Measurements from ENCODE around the gene LSM11.
A peak's percentile ranks its signal among the peaks of the same experiment; 100 is the strongest.
"Not testable (repeated sequence)": the region's sequence is repeated elsewhere in the genome, so short reads cannot be mapped to it uniquely, and the experiment has no call there.

Gene LSM11

DNA sequence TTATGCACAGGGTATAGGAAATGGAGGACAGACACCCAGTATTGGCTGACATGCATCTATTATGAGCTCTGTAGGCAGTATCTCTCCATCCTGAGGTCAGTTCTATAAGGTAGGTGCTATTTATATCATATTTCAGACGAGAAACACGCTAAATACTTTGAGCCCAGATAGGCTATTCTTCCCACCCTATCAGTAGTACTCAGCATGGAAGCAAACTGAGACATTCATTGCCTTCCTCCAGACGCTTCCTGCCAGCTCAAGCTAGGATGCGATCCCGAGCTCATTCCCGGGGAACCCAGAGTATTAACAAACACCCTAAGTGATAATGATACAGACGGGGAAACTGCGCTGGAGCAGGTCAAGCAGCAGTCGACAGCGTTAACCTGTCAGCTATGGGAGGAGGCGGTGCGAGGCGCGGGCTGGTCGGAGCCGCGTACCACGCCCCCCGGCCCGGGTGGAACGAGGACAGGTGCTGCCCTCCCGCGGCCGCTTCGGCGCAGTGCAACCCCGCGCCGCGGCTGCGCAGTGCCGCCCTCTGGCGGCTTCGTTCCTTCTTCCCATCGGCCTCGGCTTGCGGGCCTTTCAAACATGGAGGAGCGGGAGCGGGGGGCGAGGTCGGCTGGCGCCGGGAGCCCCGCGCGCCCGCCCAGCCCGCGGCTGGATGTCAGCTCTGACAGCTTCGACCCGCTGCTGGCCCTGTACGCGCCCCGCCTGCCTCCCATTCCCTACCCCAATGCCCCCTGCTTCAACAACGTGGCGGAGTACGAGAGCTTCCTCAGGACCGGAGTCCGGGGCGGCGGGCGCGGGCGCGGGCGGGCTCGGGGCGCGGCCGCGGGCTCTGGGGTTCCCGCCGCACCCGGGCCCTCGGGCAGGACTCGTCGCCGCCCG lies at the start of gene LSM11:
Gene LSM11 (plus strand): TSS at position 550 of the 888 bp plus-strand sequence. CDS start 39 bp downstream, at position 589.
- peak; percentile 93 for DNase-seq

DNA sequence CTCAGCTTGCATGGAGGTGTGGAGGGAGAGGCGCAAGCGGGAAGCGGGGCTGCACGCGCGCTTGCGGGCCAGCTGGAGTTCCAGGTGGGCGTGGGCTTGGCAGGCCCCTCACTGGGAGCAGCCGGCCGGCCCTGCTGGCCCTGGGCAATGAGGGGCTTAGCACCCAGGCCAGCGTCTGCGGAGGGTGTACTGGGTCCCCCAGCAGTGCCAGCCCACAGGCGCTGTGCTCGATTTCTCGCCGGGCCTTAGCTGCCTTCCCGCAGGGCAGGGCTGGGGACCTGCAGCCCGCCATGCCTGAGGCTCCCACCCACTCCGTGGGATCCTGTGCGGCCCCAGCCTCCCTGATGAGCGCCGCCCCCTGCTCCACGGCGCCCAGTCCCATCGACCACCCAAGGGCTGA lies 49.7 kb upstream of the LSM11 start:
- not testable (repeated sequence) for DNase-seq

DNA sequence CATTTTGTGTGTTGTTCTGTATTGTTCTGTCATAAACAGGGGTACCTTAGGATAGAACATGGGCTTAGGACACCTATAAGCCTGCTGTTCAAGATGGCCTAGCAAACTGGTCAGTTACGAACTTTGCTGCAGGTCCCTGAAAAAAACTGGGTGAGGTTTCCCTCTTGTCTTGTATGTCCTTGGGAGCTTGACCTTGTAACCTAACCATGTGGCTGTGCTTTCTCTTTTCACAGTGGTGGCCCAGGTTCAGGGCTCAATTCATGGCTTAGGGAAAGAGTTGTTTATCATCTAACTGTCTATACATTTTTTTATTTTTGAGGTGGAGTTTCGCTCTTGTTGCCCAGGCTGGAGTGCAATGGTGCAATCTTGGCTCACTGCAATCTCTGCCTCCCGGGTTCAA lies 47.4 kb upstream of the LSM11 start:
- not testable (repeated sequence) for DNase-seq

DNA sequence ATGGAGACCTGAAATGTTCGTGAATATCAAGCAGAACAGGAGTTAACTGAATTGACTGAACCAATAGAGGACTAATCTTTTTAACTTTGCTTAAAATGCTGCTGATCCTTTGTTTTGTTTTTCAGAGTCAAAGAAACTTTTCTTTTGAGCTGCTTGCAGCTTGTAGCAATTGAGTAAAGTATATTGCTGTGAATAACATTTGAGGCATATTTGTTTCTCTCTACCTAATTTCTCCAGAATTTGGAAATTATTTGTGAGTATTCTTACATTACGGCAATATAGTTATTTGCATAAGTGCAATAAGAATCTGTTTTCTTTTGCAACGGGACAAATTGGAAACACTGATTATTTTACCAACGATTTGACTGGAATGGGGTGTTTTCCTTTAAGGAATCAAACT lies 44.8 kb upstream of the LSM11 start:
- DNase-seq, result not testable (repeated sequence)

DNA sequence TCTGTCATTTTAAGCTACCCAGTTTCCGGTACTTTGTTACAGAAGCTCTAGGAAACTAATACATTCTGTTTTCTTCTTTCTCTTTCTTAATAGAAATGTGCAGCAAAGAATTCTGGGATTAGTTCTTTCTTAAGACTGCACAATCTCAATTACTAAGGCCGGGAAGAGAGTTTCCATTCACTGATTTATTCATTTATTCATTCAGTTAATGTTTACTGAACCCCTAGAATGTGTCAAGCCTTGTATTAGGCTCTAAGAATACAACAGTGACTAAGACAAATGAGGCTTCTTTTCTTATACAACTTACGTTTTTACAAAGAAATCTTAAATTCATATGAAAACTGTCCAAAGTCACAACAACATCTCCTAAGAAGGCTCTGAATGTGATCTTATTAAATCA lies 39.8 kb upstream of the LSM11 start:
- DNase-seq, result no peak

DNA sequence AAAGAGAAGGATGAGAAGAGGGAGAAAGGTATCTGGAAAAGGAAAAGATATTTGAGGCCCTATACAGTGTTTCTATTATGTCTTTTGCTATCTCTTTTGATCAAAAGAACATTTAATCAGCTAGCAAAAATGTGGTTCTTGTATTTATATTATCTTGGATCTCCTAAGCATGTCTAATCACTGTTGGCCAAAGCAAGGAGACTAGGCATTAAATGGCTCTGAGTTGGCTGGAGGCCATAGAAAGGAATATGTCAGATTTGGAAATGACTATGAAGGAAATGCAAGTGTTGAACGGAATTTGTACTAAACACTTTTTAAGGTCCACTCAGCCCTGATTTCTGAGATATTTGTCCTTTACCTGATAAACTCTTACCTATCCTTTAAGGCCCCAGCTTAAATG lies 34.6 kb upstream of the LSM11 start:
- no peak for DNase-seq

DNA sequence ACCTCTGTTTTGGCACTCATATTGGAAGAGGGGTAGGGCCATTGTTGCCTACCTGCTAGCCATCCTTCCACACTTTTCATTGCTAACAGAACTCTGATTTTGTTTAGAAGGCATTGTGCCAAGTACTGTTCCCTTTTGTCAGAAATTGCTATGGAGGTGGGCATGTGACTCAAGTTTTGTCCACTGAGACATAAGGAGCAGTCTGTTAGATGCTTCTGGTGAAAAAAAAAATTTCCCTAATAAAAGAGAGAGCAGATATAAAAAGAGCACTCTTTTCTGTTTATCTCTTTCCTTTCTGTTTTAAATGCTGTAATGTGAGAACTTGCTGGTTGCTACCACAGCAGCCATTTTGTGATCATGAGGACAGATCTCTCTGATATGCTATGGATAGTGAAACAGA lies 34.2 kb upstream of the LSM11 start:
- no peak for DNase-seq

DNA sequence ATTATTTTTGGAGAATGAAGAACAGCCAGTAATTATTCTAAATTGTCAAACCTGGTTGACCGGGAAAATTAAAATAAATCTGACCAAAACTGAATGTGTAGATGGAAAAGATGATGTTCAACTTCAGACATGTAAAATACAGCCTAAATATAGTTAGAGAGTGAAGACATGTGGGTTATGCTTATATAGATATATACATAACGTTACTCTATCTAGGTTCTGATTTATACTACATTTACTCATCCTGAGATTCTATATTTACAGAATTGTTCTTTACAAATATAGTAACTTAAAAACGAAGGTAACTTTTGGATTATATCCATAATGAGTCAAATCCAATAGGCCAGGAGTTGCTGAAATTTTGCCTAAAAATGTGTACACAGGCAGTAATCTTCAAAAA lies 33.1 kb upstream of the LSM11 start:
- no peak for DNase-seq

DNA sequence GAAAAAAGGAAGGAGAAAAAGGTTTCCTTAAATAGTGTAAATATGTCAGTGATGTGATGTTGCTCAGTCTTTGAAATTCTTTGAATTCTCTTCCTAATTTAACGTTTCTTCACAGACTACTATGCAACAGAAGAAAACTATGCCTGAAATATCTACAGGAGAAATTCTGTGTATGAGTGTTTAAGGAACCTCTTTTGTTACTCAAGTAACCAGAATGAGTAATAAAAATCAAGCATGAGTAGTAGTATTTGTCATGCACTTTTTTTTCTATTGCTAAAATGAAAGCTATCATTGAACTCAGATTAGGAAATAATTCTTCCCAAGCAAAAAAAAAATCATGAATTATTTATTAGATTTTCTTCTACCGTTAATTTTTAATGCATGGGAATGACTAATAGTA lies 32.6 kb upstream of the LSM11 start:
- DNase-seq, result no peak

DNA sequence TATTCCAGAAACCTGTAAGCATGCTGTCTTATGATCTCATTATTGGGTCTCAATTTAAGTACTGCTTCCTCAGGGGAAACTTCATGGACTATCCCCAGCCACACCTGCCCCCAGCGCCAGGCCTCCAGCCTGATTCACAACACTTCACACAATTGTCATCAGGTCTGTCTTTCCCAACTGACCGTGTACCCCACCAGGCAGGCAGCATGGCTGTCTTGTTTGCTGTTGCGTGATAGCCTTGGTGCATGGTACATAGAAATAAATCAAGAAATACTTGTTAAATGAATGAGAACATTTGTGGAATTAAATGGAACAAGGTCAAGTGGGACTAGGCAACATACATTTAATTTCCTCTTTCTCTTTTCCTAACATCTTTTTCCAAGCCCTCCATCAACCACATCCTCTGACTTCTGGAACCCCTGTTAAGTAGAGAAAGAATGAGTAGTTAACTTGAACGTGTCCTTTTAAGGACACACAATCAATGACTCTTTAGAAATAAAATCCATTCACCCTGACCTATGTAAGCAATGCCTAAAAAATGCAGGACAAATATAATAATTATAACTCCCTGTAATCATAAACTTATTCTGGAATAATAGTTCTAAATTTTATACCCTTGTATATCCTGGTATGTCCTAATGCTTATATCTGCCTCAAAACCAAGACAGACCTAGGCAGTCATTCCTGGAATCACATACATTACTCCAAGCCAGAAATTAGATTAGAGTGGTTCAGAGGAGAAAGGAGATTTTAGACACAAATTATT lies 29.5 kb upstream of the LSM11 start:
- DNase-seq, result no peak

DNA sequence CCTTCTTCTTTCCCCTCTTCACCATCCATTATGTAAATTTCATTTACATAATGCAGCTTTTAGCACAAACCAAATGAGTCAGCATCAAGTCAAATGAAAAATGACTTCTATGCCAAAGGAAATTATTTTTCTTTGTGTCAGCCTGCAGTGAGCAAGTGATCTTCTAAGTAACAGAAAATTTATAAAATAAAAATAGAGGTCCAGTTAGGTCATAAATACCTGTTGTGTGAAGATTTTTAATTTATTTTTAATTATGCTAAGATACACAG lies 29.0 kb upstream of the LSM11 start:
- no peak for DNase-seq

DNA sequence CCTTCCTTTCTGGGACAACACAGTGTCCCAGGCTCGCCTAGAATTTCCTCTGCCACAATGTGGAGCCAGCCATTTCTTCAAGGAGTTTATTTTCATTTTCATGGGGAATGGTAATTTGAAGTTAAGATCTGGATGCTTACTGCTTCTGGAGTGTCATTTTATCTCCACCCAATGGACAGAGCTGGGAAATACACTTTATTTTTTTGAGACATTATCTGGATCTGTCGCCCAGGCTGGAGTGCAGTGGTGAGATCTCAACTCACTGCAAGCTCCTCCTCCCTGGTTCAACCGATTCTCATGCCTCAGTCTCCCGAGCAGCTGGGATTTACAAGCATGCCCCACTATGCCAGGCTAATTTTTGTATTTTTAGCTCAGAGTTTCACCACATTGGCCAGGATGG lies 25.0 kb upstream of the LSM11 start:
- peak; percentile 14 for DNase-seq

DNA sequence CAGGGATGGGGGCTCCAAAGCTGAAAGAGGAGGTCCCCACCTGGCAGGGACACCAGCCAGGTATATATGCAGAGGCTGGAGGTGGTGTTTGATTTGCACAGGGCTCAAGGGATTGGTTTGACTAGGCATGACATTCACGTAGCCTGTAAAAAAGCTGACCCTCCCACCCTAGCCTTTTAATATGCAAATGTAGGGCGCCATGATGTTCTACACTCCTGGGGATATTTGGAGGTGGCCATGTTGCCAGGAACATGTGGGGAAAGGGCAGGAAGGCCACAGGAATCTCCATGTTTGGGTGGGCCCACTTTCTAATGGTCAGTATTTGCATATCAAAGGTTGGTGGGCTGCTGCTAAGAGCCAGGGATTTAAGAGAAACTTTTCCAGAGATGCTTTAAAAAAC lies 24.3 kb upstream of the LSM11 start:
- no peak for DNase-seq

DNA sequence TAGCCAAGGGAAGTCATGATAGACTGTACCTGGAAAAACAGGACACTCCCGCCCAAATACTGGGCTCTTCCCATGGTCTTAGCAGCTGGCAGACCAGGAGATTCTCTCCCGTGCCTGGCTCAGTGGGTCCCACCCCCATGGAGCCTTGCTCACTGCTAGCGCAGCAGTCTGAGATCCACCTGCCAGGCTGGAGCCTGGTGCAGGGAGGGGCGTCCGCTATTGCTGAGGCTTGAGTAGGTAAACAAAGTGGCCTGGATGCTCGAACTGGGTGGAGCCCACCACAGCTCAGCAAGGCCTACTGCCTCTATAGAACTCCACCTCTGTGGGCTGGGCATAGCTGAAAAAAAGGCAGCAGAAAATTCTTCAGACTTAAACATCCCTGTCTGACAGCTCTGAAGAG lies 22.4 kb upstream of the LSM11 start:
- DNase-seq, result no peak

DNA sequence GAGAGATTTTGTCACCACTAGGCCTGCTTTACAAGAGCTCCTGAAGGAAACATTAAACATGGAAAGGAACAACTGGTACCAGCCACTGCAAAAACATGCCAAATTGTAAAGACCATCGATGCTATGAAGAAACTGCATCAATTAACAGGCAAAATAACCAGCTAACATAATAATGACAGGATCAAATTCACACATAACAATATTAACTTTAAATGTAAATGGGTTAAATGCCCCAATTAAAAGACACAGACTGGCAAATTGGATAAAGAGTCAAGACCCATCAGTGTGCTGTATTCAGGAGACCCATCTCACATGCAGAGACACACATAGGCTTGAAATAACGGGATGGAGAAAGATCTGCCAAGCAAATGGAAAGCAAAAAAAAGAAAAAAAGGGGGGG lies 20.6 kb upstream of the LSM11 start:
- not testable (repeated sequence) for DNase-seq

DNA sequence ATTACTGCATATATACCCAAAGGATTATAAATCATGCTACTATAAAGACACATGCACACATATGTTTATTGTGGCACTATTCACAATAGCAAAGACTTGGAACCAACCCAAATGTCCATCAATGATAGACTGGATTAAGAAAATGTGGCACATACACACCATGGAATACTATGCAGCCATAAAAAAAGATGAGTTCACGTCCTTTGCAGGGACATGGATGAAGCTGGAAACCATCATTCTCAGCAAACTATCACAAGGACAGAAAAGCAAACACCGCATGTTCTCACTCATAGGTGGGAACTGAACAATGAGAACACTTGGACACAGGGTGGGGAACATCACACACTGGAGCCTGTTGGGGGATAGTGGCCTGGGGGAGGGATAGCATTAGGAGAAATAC lies 16.9 kb upstream of the LSM11 start:
- not testable (repeated sequence) for DNase-seq

DNA sequence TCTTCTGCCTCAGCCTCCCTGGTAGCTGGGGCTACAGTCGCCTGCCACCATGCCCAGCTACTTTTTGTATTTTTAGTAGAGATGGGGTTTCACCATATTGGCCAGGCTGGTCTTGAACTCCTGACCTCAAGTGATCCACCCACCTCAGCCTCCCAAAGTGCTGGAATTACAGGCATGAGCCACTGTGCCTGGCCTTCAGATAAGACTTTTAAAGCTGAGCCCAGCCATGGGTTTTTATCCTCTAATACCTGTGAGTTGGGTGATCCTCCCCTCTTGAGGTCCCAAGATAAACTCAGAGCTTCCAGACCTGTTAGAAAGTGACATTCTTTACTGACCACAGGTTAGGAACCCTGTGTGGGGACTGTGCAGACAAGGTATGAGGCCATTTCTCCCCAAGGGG lies 15.7 kb upstream of the LSM11 start:
- not testable (repeated sequence) for DNase-seq

DNA sequence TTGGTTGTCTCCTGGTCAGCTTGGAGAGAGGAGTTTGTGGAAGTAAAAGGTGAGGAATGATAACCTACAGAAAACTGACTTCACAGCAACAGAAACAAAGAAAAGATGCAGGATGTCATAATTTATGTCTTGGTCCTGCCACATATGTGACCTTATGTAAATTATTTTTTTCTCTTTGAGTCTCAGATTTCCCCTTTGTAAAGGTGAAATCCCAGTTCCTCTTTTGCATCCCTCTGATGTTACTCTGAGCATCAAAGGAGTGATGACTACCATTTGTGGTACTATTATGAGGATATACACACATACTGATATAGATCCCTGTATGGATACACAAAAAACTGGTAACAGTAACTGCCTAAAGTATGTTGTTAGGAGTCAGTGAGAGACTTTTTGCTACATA lies 13.7 kb upstream of the LSM11 start:
- no peak for DNase-seq

DNA sequence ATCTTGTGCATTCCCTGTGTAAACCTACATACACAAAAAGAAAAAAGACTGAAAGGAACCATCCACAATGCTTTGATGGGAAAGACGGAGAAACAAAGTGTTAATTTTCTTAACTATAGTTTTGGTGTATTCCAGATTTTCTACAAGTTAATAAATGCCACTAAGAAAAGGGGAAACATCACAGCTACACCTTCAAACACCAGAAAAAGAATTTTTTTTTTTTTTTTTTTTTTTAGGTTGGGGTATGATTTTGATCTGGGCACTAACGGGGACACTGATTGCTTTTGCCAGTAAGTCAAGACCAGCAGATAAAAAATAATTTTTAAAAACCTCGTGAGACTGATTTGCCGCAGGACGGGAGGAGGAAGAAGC lies 12.6 kb upstream of the LSM11 start:
- no peak for DNase-seq

DNA sequence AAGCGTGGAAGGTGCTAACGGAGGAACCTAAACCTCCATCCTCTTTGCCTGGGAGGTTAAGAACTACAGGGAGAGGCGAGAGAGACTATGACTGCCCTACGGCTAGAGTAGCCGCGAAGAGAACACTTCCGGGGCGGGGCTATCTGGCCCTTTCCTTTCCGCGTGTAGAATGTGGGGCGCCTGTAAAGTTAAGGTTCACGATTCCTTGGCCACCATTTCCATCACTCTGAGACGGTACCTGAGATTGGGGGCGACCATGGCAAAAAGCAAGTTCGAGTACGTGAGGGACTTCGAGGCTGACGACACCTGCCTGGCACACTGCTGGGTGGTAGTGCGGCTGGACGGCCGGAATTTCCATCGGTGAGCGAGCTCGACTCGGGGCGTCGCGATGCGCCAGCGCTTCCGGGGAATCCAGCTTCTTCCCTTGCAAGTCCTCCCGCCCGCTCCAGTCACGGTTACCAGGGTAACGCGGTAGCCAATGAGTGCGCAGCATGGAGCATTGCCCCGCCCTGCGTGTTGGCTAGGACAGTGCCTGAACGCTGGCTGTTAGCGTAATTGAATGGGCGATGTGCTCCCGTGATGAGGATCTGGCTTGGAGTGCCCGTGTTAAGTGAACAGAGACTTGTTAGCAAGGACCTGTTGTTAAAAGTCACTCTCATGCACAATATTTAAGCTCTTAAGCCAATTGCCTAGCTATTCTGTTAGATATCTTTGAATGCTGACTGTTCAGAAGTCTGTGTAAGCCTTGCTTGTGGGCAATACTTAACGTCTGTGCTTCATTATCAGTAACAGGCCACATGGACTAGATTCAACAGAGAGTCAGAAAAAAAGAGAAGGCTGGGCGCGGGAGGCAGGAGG lies 12.0 kb upstream of the LSM11 start, which contains the start of gene THG1L:
Gene THG1L (plus strand): TSS at position 149 of the 858 bp plus-strand sequence. CDS start 21 bp downstream, at position 170.
- DNase-seq, result peak; percentile 99

DNA sequence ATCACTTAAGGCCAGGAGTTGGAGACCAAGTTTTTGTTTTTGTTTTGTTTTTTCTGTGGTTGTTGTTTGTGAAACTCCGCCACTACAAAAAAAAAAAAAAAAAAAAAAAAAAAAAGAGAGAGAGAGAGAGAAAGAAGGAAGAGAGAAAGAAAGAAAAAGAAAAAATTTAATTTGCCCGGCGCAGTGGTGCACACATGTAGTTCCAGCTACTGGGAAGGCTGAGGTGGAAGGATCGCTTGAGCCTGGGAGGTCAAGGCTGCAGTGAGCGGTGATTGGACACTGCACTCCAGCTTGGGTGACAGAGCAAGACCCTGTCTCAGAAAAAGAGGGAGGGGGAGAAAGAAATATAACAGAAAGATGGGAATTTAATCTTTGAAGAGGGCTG lies 11.4 kb upstream of the LSM11 start:
- no peak for DNase-seq

DNA sequence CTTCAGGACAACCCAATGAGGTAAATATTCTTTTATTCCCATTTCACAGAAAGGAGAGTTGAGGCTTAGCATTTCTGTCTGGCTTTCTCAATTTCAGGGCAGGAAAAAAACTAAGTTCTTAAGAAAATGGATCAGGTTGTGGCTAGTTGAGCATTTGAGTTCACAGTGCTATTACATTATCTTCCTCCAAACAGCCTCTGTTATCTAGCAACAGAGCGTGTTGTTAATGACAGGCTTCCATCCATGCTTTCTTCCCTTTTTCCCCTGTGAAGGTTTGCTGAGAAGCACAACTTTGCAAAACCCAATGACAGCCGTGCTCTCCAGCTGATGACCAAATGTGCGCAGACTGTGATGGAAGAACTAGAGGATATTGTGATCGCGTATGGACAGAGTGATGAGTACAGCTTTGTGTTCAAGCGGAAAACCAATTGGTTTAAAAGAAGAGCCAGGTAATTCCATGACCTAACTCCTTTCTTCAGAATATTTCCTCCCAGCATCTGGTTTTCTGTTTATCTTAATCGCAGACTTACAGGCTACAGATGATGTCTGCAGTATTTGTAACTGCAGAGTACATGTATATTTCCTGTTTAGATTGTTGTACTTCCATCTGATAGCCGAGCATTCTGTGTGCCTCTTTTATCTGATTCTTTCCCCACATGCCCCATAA lies 10.8 kb upstream of the LSM11 start:
- DNase-seq, result no peak

DNA sequence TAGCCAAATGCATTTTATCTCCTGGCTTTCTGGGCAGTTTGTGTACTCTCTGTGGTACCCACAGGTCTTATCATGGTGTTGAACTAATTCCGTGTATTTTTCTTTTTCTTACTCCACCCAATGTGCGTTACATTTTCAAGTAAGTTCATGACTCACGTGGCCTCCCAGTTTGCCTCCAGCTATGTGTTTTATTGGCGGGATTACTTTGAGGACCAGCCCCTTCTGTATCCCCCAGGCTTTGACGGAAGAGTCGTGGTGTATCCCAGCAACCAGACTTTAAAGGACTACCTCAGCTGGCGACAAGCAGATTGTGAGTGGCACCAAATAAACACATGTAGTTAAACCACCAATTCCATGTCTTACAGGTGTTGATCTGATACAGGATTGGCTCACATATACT lies 9.1 kb upstream of the LSM11 start:
- DNase-seq, result no peak

Measured in activated CD4-positive, alpha-beta T cell treated with anti-CD3 and anti-CD28 coated beads for 48 hours (primary cell).